VCaP (cell line): ENCODE results near the gene WBP11.

Experiments
- H3K27ac ChIP-seq: fragments of 450-650 bp; 2 replicates; pipeline ENCODE4 v1.5.1; 2017
- TF ChIP-seq, protein P1 (sequence below): fragments of 450-650 bp; conservative IDR thresholded peaks from 2 replicates; pipeline ENCODE4 v1.5.1; 2017; ENCODE audit warnings: mild to moderate bottlenecking, moderate library complexity

Gene WBP11

DNA sequence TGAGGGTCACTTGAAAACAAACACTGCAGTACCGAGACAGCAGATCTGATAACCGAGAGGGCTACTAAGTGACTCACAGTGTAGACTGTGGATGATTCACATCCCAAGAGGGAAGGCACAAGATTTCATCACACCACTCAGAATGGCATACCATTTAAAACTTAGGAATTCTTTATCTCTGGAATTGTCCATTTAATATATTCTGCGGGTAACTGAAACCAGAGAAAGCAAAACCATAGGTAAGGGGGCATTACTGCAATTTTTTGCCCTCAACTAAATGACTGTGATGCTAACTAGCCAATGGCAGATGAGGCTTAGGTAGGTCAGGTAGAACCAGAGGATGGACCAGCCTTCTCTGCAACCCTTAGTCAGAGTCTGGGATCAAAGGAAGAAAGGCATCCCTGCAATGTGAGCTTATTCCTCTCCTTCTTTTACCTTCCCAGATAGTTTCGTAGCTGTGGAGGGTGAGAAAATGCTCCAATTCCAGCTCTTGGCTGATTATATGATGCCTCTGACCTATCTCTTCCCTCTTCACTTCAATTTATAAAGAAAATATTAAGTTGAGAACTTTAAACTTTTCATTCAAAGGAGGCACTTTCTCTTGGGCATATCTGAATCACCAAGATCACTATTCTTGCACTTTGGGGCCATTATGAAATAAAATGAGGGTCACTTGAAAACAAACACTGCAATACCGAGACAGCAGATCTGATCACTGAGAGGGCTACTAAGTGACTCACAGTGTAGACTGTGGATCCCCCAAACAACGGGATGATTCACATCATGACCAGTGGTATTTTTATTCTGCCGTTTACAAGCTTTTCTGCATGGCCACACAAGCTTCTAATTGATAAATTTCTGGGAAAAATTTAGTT, 33.3 kb upstream of the WBP11 start:
- H3K27ac ChIP-seq: no peak overlapping the region
- TF ChIP-seq, protein P1, sequence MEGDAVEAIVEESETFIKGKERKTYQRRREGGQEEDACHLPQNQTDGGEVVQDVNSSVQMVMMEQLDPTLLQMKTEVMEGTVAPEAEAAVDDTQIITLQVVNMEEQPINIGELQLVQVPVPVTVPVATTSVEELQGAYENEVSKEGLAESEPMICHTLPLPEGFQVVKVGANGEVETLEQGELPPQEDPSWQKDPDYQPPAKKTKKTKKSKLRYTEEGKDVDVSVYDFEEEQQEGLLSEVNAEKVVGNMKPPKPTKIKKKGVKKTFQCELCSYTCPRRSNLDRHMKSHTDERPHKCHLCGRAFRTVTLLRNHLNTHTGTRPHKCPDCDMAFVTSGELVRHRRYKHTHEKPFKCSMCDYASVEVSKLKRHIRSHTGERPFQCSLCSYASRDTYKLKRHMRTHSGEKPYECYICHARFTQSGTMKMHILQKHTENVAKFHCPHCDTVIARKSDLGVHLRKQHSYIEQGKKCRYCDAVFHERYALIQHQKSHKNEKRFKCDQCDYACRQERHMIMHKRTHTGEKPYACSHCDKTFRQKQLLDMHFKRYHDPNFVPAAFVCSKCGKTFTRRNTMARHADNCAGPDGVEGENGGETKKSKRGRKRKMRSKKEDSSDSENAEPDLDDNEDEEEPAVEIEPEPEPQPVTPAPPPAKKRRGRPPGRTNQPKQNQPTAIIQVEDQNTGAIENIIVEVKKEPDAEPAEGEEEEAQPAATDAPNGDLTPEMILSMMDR: no peak

DNA sequence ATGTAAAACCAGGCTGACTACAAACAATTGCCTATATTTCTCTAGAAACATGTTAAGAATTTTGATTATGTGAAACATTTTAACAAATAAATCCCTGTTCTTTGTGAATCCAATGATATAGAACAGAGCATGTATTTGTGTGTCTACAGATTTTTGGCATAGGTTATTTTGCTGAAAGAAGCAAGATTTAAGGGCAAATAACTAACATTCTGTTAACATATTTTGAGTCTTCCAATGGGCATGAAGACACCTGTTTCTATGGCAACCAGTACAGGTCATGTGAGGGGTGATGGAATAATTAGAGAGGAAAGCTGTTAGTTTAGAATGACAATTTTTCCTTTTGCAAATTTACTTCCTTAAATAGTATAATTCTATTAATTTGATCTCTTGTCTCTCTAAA, 31.2 kb upstream of the WBP11 start:
- no peak overlapping the region for H3K27ac ChIP-seq
- TF ChIP-seq, protein P1: no peak

DNA sequence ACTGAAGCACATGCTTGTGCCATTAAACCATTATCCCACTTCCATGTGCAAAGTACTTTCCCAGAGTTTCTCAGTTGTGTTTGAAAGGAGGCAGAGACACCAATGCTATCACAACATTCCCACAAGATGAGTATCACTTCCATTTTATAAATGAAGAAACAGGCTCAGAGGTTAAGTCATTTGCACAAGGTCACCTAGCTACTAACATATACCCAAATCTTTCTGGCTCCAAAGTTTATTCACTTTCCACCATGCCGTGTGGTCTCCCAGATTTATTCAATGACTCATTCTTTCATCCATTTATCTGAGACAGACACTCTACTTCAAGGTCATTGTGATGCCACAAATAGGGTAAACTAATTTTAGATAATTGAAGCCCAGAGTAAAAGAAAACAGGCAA, 30.7 kb upstream of the WBP11 start:
- H3K27ac ChIP-seq: no peak overlapping the region
- TF ChIP-seq, protein P1: no peak

DNA sequence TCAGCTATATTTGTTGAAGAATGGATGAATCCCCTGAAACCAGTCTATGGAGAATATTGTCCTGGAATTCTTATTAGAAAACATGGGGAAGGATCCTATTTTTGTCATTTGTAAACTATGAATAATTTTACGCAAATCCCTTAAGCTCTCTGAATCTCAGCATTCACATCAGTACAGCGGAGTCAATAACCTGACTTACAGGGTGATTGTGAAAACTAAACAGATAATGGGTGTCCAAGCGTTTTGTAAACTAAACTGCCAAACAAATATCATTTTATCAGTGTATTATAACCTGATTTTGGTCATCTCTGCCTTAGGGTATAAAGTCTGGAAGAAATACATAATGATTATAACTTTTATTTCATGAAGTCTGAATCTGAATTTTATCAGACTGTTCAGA, 30.1 kb upstream of the WBP11 start:
- TF ChIP-seq, protein P1: no peak

DNA sequence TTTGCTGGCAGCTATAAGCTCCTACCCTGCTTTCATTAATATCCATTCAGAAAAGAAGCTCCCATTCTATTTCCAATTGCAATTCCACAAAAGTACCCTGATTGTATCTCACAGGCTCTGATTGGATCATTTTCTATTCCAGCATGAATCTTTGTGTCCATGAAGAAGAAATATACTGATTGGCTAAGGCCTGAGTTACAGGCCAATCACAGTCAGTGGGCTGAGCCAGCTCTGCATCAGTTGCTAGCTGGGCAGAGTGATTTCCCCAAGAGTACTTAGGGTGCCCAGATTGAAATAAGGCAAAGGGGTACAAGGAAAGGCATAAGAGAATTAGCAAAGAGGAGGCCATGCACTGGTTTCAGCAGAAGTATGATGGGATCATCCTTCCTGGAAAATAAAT, 25.6 kb upstream of the WBP11 start:
- TF ChIP-seq, protein P1: no peak
- H3K27ac ChIP-seq: no peak overlapping the region

More for the DNA sequence above, 30.1 kb upstream of the WBP11 start:
- H3K27ac ChIP-seq: no peak overlapping the region

DNA sequence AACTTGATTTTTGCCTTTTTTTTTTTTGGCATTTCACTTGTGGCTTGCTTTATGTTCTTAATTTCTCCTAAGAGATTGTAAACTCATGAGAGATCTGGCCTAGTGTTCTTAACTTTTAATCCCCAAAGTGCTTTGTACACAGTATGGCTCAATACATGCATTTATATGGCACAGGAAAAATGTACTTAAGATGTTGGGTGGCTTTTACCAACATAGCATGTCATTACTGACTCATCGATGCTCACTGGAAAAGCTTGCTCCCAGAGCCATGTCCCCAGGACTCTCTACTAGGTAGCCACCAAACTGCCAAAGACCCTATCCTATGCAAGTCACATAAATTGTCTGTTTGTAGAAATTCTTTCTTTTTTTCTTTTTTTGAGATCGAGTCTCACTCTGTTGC, 23.8 kb upstream of the WBP11 start:
- H3K27ac ChIP-seq: no peak overlapping the region
- TF ChIP-seq, protein P1: no peak

DNA sequence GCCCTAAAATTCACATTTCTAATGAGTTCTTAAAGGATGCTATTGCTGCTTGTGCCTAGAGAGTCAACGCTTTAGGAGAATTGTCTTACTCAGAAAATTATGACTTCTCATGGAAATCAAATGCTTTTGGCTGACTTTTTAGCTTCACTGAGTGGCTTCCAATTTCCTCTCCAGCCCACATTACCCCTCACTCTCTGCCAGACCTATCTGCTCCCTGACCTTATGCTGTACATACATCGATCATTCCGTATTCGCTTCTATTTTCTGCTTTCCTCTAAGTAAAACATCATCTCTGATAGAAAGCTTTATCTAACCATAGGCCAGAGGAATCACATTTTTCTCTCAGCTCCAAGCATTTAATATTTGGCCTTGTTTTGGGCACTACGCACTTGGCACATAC, 23.2 kb upstream of the WBP11 start:
- TF ChIP-seq, protein P1: no peak
- H3K27ac ChIP-seq: no peak overlapping the region
